Measurements from ENCODE around the gene LRRC39.
"Not testable (repeated sequence)": the region's sequence is repeated elsewhere in the genome, so short reads cannot be mapped to it uniquely, and the experiment has no call there.

The LRRC39 gene

DNA sequence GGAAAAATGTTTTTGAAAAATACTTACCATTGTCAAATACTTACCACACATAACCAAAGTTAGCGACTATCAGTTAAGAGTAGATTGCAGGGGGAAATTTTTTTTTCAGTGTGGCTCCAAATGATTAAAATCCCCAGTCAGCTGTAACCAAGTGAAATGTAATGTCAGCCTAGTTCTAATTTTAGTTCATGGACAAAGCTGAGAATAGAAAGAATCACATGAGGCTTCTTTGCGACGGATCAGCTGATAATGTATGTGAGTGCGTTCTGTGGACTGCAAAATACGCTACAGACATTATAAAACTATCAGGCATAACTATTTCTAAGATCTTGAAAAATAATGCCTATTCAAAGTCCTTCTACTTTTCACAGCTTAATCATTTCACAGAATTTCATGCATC, at the start of gene LRRC39:
TSS of gene LRRC39 (minus strand) at position 166 of the 400 bp plus-strand sequence. CDS start 9,740 bp downstream, outside the sequence.
- no peak for DNase-seq

DNA sequence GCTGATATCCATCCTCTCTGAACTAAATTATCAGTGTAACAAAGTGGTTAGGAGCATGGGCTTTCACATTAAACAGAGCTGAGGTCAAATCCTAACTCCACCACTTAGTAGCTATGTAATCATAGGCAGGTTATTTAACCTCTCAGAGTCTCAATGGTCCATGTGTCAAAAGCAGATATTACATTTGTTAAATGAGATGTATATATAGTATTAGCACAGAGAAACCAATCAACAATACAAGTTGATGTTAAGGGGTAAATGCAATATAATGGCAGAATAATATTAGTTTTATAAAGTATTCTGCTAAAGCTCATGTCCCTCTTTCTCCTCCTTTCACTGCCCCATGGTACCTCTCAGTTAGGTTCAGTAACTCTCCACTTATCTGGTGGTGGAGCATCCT, 44.4 kb upstream of the LRRC39 start:
- DNase-seq = no peak

DNA sequence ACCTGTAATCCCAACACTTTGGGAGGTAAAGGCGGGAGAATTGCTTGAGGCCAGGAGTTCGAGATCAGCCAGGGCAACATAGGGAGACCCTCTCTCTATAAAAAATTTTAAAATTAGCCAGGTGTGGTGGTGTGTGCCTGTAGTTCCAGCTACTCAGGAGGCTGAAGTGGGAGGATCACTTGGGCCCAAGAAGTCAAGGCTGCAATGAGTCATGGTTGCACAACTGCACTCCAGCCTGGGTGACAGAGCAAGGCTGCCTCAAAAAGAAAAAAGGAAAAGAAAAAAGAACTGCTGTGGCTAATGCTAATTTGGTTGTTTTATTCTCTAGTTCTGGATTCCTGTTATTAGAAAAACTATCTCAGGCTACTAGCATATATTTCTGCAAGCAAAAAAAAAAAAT, 41.8 kb upstream of the LRRC39 start:
- DNase-seq = peak; percentile 8

DNA sequence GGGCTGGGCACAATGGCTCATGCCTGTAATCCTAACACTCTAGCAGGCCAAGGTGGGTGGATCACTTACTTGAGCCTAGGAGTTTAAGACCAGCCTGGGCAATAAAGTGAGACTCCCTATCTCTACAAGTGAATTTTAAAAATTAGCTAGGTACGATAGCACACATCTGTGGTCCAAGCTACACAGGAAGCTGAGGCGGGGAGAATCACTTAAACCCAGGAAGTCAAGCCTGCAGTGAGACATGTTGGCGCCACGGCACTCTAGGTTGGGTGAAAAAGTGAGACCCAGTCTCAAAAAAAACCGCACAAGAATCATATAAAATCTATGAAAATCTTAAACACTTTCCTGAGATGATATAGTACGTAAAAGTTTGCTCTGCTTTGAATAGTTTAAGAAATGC, 41.4 kb upstream of the LRRC39 start:
- DNase-seq = no peak

DNA sequence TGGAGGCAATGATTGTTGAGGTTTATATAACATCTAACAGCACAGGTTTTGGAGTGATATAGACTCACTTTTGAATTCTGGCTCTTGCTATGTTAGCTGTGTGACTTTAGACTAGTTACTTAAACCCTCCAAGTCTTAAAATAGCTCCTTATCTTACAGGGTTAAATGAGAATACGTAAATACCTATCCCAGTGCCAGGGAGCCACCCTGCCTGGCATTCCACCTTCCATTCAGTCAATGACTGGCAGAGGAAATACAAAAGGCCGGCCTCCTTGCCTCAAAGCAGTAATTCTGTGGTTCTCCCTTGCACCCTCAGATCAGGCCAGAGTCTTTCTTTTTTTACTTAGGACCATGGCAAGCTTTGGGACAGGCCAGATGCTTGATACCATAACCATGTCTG, 39.8 kb upstream of the LRRC39 start:
- no peak for DNase-seq

DNA sequence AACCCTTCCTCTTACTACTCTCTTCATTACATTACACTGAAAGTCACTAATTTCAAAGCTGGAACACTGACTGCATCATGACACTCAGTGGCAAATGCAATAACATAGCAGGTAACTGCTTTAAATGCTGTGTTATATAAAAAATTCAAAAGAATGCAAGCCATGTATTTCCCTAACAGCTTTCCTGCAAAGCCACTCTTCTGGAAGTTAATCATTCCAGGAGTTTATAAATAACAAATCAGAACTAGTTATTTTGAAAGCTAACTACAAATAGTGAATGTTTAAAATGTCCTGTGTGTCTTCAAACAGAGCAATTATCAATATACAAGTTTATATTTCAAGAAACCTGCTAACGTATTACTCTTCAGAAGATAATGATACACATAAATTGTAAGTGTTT, 37.0 kb upstream of the LRRC39 start:
- DNase-seq = no peak

DNA sequence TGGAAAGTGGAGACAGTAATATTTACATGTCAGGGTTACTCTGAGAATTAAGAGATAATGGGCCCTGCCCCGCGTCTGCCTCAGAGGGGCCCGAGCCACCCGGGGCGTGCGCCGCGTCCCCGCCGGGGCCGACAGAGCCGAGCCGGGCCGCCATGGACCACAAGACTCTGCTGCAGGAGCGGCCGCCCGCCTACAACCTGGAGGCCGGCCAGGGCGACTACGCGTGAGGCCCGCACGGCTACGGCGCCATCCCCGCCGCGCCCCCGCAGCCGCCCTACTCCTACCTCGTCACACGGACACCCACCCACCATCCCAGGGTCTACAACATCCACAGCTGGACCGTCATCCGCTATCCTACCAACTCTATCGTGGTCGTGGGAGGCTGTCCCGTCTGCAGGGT, 35.1 kb upstream of the LRRC39 start:
- DNase-seq = no peak

DNA sequence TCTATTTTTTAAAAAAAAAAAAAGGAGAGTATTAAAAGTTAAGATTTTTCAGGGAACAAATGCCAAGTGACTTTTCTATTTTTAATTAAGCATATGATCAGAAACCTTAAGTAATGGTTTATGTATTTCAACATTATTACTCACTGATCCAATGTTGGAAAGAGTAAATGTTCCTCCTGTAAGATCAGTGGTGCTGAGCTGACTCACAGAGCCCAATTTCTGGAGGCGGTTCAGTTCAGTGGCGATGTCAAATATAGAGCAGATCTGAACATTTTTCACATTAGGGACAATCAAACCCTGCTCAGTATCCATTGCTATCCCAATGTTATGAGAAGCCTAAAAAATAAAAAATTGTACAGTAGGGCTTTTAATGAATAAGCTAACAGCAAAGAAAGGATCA, 28.2 kb upstream of the LRRC39 start:
- no peak for DNase-seq

DNA sequence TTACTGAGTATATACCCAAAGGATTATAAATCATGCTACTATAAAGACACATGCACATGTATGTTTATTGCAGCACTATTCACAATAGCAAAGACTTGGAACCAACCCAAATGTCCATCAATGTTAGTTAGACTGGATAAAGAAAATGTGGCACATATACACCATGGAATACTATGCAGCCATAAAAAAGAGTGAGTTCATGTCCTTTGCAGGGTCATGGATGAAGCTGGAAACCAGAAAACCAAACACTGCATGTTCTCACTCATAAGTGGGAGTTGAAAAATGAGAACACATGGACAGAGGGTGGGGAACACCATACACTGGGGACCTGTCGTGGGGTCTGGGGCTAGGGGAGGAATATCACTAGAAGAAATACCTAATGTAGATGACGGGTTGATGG, 27.5 kb upstream of the LRRC39 start:
- not testable (repeated sequence) for DNase-seq

DNA sequence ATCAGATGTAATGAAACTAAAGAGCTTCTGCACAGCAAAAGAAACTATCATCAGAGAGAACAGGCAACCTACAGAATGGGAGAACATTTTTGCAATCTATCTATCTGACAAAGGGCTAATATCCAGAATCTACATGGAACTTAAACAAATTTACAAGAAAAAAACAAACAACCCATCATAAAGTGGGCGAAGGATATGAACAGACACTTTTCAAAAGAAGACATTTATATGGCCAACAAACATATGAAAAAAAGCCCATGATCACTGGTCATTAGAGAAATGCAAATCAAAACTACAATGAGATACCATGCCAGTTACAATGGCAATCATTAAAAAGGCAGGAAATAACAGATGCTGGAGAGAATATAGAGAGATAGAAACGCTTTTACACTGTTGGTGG, 27.0 kb upstream of the LRRC39 start:
- DNase-seq = not testable (repeated sequence)

DNA sequence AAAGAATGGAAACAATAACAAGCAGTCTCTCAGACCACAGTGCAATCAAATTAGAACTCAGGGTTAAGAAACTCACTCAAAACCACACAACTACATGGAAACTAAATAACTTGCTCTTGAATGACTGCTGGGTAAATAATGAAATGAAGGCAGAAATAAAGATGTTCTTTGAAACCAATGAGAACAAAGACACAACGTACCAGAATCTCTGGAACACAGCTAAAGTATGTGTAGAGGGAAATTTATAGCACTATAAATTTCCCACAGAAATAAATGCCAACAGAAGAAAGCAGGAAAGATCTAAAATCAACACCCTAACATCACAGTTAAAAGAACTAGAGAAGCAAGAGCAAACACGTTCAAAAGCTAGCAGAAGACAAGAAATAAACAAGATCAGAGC, 24.6 kb upstream of the LRRC39 start:
- DNase-seq = not testable (repeated sequence)

DNA sequence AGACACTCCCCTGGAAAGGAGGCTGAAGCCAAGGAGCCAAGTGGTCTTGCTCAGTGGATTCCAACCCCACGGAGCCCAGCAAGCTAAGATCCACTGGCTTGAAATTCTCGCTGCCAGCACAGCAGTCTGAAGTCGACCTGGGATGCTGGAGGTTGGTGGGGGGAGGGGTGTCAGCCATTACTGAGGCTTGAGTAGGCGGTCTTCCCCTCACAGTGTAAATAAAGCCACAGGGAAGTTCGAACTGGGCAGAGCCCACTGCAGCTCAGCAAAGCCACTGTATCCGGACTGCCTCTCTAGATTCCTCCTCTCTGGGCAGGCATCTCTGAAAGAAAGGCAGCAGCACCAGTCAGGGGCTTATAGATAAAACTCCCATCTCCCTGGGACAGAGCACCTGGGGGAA, 22.0 kb upstream of the LRRC39 start:
- not testable (repeated sequence) for DNase-seq

DNA sequence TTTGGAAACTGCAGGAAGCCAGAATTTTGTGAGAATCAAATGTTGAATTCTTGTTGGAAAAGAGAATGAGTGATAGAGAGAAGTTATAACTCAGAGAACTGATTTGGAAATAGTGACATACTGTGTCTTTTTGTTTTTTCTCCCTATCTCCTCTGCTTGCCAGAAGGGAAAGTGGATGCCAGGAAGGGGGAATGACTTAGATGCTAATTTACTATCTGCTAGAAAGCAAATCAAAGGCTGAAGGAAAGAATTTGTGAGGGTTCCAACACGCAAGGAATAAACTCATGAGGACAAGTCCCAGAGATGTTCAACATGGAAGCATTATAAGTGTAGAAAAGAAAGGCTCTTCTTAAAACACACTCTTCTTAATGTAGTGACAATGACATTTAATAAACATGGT, 20.5 kb upstream of the LRRC39 start:
- no peak for DNase-seq

DNA sequence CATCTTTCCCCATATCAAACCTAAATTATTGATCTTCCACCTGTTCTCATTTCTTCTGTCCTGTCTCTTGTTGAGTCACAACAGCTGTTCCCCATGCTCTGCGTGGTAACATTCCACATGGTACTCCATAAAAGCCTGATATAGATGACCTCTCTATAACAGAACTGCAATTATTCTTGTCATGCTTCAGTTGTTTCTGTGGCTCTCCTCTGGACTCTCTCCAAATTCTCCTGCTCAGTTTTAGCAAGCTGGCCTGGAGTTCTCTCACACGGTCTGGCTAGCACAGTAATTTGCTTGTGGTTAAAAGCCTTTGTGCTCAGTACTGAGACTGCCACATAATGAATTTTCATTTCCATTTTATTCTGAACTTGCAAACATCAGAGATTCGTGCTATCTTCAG, 10.6 kb upstream of the LRRC39 start:
- DNase-seq = no peak

DNA sequence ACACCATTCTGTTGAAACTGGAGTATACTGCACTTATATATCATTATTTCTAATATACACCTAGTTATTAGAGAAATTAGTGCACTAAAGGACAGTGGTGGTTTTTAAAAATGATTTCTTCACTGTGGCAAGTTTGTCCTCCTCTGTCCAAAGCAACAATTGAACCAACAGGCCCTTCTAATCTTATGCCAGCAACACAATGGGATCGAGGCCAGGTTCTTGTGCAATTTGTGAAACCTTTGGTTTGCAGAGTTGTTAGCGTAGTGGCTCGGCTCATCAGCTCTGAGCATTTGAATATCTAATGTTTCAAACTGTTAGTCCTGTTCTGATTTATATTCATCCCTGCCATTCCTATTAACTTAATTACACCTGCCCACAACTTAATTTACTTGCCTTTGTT, 9.9 kb upstream of the LRRC39 start:
- DNase-seq = no peak

DNA sequence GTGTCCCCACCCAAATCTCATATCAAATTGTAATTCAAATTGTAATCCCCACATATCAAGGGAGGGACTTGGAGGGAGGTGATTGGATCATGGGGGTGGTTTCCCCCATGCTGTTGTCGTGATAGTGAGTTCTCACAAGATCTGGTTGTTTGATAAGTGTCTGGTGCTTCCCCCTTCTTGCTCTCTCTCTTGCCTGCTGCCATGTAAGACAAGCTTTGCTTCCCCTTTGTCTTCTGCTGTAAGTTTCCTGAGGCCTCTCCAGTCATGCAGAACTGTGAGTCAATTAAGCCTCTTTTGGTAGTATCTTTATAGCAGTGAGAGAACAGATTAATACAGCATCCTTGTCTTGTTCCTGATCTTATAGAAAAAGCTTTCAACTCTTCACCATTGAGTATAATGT, 6.5 kb upstream of the LRRC39 start:
- peak; percentile 1 for DNase-seq

DNA sequence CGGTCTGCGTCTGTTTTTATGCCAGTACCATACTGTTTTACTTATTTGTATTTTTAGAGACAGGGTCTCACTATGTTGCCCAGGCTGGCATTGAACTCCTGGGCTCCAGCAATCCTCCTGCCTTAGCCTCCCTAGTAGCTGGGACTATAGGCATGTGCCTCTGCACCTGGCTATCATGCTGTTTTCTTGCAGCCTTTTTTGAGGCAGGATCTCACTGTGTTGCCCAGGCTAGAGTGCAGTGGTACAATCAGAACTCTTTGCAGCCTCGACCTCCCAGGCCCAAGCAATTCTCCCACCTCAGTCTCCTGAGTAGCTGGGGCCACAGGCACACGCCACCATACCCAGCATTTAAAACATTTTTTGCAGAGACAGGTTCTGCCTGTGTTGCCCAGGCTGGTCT, 5.3 kb upstream of the LRRC39 start:
- DNase-seq = no peak

DNA sequence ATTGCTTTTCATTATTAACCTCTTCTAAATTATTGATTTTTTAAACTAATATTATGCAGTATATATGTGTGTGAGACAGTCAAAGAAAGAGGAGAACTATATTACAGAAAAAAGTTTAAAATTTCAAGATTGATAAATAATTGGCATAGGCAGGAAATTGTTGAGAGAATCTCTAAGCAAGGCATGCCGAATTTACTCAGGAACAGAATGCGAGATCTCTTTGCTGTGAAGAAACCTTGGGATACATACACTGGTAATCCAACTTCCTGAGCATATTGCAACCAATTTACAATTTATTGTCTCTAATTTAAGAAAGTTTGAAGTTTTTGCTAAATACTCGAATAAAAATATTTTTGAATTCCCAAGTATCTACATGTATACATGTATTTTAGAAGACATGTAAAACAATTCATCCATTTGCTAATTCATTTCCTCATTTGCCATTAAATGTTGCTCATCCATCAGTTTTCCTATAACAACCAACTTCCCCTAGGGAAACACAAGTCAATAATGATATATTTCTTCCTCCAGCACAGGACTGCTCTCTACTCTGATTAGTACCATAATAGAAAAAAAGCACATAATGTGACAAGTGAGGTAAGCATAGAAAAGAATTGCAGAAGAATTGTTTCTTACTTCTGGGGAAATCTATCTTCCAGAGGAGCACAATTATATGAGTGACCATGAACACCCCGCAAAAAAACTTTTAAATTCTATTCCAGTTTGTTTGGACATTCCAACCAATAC, 588 bp downstream of the LRRC39 start:
- no peak for DNase-seq

DNA sequence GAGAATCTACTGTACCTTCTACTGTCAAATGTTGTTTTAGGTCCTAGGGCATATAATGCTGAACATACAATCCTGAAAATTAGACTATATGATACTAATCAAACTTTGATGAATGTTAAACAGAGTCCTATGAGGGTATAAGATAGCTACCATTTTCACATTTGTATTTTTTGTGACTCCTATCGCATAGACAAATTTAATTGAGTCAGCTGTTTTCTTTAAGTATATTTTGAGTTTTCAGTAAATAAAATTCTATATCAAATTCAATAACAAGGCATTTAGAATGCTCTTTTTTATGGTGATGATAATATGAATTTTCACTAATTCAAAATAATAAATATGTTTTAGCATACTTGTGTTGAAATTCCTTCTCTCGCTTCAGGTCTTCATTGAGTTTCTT, 10.0 kb downstream of the LRRC39 start:
- DNase-seq = no peak

DNA sequence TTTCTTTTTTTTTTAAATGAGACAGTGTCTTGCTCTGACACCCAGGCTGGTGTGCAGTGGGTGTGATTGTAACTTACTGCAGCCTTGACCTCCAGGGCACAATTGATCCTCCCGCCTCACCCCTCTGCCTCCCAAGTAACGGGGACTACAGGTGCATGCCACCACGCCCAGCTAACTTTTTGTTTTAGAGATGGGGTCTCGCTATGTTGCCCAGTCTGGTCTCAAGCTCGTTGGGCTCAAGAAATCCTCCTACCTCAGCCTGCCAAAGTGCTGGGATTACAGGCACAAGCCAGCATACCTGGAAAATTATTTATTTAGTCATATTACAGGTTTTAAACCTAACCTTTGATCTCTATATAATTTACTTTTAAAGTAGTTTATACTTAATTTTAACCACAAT, 13.4 kb downstream of the LRRC39 start:
- no peak for DNase-seq

DNA sequence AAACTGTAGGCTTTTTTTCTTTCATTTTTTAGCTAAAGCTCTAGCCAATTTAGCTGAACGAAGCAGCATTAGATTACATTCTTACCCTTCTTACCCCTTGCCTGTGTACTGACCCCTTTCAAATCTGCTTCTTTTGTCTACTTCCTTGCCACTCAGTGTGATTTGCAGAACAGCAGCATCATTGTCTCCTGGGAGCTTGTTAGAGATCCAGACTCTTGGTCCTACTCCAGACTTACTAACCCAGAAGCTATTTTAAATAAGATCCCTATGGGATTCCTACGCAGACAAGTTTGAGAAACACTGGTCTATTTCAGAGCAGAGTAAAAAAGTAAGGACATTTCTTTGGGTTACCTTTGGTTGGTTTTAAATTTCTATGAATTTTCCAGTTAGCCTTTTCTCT, 13.8 kb downstream of the LRRC39 start:
- no peak for DNase-seq

DNA sequence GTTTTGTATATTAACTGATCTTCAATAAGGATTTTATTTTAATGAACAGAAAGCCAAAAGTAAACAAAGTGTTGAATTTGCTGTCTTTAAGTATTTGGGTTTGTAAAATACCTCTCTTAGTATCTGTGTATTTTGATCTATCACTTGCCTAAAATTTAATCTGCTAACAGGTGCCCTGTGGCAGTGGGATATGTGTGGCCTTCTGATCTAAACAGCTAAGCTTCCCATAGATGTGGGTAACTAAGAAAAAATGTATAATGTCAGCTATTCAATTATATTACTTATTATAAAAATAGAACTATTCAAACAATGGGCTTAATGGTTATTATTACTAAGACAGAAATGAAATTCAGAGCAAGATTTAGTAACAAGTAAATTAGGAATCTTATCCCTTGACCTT, 15.2 kb downstream of the LRRC39 start:
- no peak for DNase-seq

DNA sequence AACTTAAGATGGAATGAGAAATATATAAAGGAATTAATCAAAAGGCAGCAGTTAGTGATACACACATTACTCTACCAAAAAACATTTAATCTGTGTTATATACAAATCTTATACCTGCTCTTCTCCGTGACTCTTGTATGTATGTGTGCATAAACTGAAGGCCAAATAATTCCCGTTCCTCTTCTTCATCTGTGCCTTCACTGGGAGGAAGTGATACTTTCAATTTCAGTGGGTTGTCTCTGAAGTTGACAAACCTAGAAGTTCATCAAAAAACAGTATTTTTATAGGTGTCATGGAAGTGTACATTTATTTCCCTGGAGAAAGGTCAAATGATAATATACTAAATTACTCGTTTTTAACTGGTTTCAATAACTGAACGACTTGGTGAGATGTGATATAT, 25.8 kb downstream of the LRRC39 start:
- peak; percentile 4 for DNase-seq

DNA sequence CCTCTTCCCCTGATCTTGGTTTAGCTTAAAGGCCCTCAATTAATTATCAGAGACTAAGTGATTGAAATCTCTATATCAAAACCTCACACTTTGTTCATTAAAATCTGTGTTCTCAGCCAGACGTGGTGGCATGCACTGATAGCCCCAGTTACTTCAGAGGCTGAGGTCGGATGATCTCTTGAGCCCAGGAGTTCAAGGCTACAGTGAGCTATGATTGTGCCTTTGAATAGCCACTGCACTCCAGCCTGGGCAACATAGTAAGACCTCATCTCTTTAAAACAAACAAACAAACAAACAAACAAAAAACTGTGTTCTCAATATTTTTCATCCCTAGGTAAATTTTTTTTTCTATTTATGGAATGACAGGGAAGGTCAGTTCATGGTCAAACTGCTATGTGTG, 26.4 kb downstream of the LRRC39 start:
- no peak for DNase-seq

DNA sequence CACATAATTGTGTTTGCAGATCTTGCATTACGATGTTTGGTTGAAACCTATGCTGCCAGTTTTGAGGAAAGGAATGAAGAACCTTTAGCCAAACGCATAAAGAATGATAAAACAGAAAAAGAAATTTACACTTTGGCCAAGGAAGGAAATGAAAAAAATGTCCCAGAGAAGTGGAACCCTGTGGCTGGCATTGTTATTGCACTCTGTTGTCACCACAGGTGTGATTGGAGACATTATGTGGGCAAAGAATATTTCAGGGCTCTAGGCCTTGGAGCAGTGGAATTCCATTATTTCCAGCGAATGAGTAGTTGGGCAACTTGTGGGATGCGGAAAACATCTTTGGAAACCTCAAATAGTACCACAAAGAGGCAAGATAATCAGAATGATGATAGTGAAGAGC, 30.2 kb downstream of the LRRC39 start:
- DNase-seq = no peak

DNA sequence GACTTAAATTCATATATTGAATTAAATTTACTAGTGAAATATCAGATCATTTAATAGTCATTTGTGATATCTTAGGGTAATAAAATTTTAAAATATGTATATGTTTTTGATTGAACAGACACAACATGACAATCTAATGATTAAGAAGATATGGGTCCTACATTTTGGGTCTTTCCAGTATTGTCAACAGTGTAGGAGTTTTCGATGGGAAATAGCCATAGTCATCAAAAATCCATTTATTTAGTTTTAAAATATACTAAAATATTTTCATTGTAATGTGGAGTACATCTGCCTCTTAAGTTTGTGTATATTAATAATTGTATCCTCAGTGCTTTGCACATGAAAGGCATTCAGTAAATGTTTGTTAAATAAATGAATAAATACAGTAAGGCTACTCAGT, 31.1 kb downstream of the LRRC39 start:
- DNase-seq = no peak
